Stimulated activated CD4-positive, alpha-beta T cell treated with anti-CD3 and anti-CD28 coated beads, Interleukin-2, amount 100 ng/mL, for 48 hours (primary cell): ENCODE results near the gene USP17L22.
"Not testable (repeated sequence)": the region's sequence is repeated elsewhere in the genome, so short reads cannot be mapped to it uniquely, and the experiment has no call there.

Experiments used
- DNase-seq, 2 donors: peaks; one replicate each; pipeline ENCODE4 v3.0.0-alpha.2; 2020

The USP17L22 gene, protein sequence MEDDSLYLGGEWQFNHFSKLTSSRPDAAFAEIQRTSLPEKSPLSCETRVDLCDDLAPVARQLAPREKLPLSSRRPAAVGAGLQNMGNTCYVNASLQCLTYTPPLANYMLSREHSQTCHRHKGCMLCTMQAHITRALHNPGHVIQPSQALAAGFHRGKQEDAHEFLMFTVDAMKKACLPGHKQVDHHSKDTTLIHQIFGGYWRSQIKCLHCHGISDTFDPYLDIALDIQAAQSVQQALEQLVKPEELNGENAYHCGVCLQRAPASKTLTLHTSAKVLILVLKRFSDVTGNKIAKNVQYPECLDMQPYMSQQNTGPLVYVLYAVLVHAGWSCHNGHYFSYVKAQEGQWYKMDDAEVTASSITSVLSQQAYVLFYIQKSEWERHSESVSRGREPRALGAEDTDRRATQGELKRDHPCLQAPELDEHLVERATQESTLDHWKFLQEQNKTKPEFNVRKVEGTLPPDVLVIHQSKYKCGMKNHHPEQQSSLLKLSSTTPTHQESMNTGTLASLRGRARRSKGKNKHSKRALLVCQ

DNA sequence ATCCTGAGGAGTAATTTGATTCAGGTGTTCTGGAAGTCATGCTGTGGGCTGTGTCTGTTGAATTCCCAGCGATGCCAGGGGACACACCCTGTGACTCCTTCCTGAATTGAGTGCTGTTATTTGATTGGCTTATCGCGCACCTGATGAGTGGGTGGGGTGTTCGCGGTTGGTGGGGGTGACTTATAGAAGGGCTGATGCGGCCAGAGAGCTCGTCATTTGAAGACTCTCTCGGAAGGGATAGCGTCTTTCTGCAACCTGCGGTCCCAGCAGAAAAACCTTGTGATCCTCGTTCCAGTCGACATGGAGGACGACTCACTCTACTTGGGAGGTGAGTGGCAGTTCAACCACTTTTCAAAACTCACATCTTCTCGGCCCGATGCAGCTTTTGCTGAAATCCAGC, at the start of gene USP17L22:
Gene USP17L22 (plus strand): TSS at position 301 of the 400 bp plus-strand sequence. CDS start 0 bp downstream, at position 301.
- not testable (repeated sequence) for DNase-seq

DNA sequence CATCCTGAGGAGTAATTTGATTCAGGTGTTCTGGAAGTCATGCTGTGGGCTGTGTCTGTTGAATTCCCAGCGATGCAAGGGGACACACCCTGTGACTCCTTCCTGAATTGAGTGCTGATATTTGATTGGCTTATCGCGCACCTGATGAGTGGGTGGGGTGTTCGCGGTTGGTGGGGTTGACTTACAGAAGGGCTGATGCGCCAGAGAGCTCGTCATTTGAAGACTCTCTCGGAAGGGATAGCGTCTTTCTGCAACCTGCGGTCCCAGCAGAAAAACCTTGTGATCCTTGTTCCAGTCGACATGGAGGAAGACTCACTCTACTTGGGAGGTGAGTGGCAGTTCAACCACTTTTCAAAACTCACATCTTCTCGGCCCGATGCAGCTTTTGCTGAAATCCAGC, 47.6 kb upstream of the USP17L22 start, which contains the start of gene USP17L12:
Gene USP17L12 (plus strand): TSS at position 301 of the 400 bp plus-strand sequence. CDS start 0 bp downstream, at position 301.
- DNase-seq: not testable (repeated sequence)

DNA sequence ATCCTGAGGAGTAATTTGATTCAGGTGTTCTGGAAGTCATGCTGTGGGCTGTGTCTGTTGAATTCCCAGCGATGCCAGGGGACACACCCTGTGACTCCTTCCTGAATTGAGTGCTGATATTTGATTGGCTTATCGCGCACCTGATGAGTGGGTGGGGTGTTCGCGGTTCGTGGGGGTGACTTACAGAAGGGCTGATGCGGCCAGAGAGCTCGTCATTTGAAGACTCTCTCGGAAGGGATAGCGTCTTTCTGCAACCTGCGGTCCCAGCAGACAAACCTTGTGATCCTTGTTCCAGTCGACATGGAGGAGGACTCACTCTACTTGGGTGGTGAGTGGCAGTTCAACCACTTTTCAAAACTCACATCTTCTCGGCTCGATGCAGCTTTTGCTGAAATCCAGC, 42.8 kb upstream of the USP17L22 start, which contains the start of gene USP17L13:
Gene USP17L13 (plus strand): TSS at position 301 of the 400 bp plus-strand sequence. CDS start 0 bp downstream, at position 301.
- not testable (repeated sequence) for DNase-seq

DNA sequence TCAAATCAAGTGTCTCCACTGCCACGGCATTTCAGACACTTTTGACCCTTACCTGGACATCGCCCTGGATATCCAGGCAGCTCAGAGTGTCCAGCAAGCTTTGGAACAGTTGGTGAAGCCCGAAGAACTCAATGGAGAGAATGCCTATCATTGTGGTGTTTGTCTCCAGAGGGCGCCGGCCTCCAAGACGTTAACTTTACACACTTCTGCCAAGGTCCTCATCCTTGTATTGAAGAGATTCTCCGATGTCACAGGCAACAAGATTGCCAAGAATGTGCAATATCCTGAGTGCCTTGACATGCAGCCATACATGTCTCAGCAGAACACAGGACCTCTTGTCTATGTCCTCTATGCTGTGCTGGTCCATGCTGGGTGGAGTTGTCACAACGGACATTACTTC, 37.2 kb upstream of the USP17L22 start:
- not testable (repeated sequence) for DNase-seq

DNA sequence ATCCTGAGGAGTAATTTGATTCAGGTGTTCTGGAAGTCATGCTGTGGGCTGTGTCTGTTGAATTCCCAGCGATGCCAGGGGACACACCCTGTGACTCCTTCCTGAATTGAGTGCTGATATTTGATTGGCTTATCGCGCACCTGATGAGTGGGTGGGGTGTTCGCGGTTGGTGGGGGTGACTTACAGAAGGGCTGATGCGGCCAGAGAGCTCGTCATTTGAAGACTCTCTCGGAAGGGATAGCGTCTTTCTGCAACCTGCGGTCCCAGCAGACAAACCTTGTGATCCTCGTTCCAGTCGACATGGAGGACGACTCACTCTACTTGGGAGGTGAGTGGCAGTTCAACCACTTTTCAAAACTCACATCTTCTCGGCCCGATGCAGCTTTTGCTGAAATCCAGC, 33.3 kb upstream of the USP17L22 start, which contains the start of gene USP17L15:
Gene USP17L15 (plus strand): TSS at position 301 of the 400 bp plus-strand sequence. CDS start 0 bp downstream, at position 301.
- DNase-seq: not testable (repeated sequence)

DNA sequence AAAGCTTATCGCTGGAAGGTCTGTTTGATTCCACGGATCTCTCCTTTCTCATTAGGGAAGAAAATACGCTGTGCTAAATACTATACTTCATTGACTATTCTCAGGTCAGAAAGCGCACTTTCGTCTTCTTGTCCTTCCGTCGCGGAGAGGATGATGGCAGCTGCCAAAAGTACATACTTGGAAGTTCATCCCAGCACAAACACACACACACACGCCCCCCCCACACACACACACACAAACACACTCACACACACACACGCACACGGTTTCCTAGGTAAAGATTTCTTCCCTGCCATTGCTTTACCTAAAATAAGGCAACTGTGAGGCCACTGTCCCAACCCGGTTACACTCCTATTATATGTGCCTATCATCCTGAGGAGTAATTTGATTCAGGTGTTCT, 29.0 kb upstream of the USP17L22 start:
- DNase-seq: not testable (repeated sequence)

DNA sequence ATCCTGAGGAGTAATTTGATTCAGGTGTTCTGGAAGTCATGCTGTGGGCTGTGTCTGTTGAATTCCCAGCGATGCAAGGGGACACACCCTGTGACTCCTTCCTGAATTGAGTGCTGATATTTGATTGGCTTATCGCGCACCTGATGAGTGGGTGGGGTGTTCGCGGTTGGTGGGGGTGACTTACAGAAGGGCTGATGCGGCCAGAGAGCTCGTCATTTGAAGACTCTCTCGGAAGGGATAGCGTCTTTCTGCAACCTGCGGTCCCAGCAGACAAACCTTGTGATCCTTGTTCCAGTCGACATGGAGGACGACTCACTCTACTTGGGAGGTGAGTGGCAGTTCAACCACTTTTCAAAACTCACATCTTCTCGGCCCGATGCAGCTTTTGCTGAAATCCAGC, 23.8 kb upstream of the USP17L22 start, which contains the start of gene USP17L17:
Gene USP17L17 (plus strand): TSS at position 301 of the 400 bp plus-strand sequence. CDS start 0 bp downstream, at position 301.
- not testable (repeated sequence) for DNase-seq

DNA sequence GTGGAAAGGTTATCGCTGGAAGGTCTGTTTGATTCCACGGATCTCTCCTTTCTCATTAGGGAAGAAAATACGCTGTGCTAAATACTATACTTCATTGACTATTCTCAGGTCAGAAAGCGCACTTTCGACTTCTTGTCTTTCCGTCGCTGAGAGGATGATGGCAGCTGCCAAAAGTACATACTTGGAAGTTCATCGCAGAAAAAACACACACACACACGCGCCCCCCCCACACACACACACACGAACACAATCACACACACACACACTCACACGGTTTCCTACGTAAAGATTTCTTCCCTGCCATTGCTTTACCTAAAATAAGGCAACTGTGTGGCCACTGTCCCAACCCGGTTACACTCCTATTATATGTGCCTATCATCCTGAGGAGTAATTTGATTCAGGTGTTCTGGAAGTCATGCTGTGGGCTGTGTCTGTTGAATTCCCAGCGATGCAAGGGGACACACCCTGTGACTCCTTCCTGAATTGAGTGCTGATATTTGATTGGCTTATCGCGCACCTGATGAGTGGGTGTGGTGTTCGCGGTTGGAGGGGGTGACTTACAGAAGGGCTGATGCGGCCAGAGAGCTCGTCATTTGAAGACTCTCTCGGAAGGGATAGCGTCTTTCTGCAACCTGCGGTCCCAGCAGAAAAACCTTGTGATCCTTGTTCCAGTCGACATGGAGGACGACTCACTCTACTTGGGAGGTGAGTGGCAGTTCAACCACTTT, 19.3 kb upstream of the USP17L22 start, which contains the start of gene USP17L18:
Gene USP17L18 (plus strand): TSS at position 678 of the 728 bp plus-strand sequence. CDS start 0 bp downstream, at position 678.
- not testable (repeated sequence) for DNase-seq

DNA sequence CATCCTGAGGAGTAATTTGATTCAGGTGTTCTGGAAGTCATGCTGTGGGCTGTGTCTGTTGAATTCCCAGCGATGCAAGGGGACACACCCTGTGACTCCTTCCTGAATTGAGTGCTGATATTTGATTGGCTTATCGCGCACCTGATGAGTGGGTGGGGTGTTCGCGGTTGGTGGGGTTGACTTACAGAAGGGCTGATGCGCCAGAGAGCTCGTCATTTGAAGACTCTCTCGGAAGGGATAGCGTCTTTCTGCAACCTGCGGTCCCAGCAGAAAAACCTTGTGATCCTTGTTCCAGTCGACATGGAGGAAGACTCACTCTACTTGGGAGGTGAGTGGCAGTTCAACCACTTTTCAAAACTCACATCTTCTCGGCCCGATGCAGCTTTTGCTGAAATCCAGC, 14.3 kb upstream of the USP17L22 start, which contains the start of gene USP17L19:
Gene USP17L19 (plus strand): TSS at position 301 of the 400 bp plus-strand sequence. CDS start 0 bp downstream, at position 301.
- not testable (repeated sequence) for DNase-seq

DNA sequence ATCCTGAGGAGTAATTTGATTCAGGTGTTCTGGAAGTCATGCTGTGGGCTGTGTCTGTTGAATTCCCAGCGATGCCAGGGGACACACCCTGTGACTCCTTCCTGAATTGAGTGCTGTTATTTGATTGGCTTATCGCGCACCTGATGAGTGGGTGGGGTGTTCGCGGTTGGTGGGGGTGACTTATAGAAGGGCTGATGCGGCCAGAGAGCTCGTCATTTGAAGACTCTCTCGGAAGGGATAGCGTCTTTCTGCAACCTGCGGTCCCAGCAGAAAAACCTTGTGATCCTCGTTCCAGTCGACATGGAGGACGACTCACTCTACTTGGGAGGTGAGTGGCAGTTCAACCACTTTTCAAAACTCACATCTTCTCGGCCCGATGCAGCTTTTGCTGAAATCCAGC, 9.6 kb upstream of the USP17L22 start, which contains the start of gene USP17L20:
Gene USP17L20 (plus strand): TSS at position 301 of the 400 bp plus-strand sequence. CDS start 0 bp downstream, at position 301.
- DNase-seq: not testable (repeated sequence)

DNA sequence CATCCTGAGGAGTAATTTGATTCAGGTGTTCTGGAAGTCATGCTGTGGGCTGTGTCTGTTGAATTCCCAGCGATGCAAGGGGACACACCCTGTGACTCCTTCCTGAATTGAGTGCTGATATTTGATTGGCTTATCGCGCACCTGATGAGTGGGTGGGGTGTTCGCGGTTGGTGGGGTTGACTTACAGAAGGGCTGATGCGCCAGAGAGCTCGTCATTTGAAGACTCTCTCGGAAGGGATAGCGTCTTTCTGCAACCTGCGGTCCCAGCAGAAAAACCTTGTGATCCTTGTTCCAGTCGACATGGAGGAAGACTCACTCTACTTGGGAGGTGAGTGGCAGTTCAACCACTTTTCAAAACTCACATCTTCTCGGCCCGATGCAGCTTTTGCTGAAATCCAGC, 4.8 kb upstream of the USP17L22 start, which contains the start of gene USP17L21:
Gene USP17L21 (plus strand): TSS at position 301 of the 400 bp plus-strand sequence. CDS start 0 bp downstream, at position 301.
- not testable (repeated sequence) for DNase-seq

DNA sequence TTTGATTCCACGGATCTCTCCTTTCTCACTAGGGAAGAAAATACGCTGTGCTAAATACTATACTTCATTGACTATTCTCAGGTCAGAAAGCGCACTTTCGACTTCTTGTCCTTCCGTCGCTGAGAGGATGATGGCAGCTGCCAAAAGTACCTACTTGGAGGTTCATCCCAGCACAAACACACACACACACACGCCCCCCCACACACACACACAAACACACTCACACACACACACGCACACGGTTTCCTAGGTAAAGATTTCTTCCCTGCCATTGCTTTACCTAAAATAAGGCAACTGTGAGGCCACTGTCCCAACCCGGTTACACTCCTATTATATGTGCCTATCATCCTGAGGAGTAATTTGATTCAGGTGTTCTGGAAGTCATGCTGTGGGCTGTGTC, 4.3 kb downstream of the USP17L22 start:
- not testable (repeated sequence) for DNase-seq
